HG03196 (cell line): ENCODE results near the gene CTNNA3.

ENCODE experiments used
- ATAC-seq: cut with Tn5 transposase; IDR thresholded peaks from one replicate; pipeline ENCODE4 v1.9.1; 2021; ENCODE audit not compliant: unreplicated experiment

CTNNA3 gene

GRCh38 chr10:65900271-65900670 lies 1795.7 kb downstream of the CTNNA3 start:
- no peak for ATAC-seq

- ATAC-seq: no peak
Measured at GRCh38 chr10:65898055-65898454, 1797.9 kb downstream of the CTNNA3 start.

- ATAC-seq: no peak
Measured at GRCh38 chr10:65894961-65895360, 1801.0 kb downstream of the CTNNA3 start.

GRCh38 chr10:65894379-65894778 lies 1801.6 kb downstream of the CTNNA3 start:
- ATAC-seq: no peak

- ATAC-seq: no peak
Measured at GRCh38 chr10:65893676-65894075, 1802.3 kb downstream of the CTNNA3 start.

- no peak for ATAC-seq
Measured at GRCh38 chr10:65892284-65892683, 1803.7 kb downstream of the CTNNA3 start.

- ATAC-seq: peak; percentile 52
Measured at GRCh38 chr10:65891073-65891981, 1804.7 kb downstream of the CTNNA3 start.

GRCh38 chr10:65864529-65864928 lies 1831.5 kb downstream of the CTNNA3 start:
- no peak for ATAC-seq

- no peak for ATAC-seq
Measured at GRCh38 chr10:65864036-65864435, 1832.0 kb downstream of the CTNNA3 start.
